DMS79 treated with DMSO at 0.1 percent for 48 hours (cell line): ENCODE data around the gene KAZN.

ENCODE experiments used
- DNase-seq: peaks from one replicate; lab custom pipeline; 2025; lab: John Stamatoyannopoulos, UW

Gene KAZN

GRCh38 chr1:14857436-14858195, 259.1 kb downstream of the KAZN start:
- no peak for DNase-seq

DNA sequence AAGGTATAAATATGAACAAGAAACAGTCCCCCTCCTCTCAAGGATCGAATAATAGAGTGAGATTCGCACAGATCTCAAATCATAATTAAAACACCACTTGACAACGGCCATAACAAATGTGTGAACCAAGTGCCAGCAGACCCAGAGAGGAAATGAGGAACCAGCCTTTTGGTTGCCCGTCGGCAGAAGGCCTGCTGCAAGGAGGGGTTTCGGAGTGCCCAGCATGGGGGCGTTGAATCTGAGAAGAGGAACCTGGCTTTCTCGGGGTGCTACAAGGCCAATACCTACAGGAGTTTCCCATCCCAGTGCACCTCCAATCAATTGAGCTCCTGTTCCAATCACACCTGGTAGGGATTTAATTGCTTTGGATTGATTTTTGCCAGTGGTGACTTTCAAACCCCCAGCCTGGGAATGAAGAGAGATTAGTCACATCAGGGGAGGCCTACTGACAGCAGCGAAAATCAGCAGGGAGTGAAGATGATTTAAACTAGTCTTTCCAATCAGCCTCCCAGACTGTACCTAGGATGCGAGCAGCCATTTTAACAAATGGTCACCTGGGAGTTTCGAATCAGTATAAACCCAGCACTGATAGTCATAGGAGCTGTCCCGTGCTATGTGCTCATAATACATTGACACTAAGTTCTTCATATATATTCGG, 263.8 kb downstream of the KAZN start:
- no peak for DNase-seq

- DNase-seq = no peak
Observed at GRCh38 chr1:14865106-14865505, 266.6 kb downstream of the KAZN start.

DNA sequence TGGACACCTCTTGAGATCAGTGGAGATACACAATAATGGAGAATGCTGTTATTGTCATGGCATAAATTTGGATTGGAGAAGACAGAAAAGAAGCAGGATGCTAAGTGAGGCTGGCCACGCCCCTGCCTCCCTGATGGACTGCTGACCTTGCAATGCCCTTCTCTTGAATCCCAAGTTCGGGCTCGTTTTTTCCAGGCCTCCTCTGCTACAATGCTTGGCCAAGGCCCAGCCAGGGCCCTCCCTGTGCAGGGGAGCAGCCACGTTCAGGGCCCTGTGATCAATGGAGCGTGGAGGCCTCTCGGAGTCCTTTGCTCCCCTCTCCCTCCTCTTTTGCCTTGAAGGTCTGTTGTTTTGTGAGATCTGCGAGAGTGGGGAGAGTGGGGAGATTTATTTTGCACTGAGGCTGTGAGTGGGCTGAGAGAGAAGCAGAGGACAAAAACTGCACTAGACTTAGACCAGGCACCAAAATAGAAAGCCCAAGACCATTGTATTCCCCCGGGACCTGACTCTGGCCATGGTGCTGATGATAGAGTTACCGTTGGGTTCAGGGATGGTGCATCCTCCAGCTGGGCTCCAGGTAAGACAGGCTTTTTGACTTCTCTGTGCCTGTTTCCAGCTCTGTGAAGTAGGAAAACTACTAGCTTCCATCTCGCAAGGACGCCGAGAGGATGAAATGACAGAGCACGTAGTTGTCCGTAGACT, 268.6 kb downstream of the KAZN start:
- peak; percentile 34 for DNase-seq

GRCh38 chr1:14869187-14869586, 270.7 kb downstream of the KAZN start:
- no peak for DNase-seq

DNA sequence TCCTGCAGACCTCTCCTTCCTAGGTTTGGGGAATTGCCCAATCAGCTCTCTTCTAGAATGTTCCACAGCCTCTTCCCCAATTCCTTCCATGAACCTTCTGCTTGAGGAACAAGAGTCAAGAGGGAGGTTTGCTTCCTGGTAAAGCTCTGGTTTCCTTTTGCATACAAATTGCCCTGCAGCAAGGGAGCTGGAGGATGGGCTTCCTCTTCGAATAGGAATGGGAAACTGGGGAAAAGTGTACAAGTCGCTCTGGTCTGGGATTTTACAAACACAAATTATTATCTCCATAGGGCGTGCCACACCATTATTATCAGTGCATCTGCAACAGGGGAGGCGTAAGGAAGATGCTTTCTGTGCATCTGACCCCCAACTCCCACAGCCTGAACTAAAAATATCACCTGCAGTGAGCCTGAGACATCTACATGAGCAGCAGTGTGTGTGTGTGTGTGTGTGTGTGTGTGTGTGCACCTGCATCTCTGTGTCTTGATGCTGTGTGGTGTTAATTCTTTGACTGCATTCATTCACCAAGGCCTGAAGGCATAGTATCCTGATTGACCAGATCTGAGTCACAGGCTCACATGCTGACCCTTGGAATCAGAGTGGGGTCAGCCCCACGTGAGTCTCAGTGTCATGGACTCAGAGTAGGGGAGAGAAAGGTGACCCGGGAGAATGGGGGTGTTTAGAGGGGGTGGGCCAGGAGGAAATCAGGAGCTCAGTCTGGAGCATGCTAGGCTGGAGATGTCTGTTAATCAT, 272.9 kb downstream of the KAZN start:
- no peak for DNase-seq

DNA sequence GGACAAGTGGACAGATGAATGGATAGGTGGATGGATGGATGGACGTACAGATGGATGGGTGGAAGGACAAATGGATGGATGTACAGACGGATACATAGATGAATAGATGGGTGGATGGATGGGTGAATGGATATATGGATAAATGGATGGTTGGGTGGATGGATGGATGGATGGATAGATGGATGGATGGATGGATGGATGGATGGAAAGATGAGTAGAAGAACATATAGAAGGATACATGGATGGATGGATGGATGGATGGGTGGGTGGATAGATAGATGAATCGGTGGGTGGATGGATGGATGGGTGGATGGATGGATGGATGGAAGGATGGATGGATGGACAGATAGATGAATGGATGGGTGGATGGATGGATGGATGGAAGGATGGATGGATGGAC, 274.3 kb downstream of the KAZN start:
- DNase-seq = no peak

DNA sequence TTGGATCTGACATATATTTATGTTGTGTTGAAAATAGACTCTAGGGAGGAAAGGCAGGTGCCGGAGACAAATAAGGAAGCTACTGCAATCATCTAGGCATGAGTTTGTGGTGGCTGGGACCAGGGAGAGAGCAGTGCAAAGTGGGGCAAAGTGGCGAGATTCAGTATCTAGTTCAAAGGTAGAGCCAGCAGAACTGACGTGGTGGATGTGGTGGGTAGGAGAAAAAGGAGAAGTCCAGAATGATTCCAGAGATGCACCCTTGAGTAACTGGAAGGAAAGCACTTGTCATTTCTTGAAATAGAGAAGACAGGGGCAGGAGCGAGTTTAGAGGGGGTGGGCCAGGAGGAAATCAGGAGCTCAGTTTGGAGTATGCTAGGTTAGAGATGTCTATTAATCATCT, 275.2 kb downstream of the KAZN start:
- no peak for DNase-seq

DNA sequence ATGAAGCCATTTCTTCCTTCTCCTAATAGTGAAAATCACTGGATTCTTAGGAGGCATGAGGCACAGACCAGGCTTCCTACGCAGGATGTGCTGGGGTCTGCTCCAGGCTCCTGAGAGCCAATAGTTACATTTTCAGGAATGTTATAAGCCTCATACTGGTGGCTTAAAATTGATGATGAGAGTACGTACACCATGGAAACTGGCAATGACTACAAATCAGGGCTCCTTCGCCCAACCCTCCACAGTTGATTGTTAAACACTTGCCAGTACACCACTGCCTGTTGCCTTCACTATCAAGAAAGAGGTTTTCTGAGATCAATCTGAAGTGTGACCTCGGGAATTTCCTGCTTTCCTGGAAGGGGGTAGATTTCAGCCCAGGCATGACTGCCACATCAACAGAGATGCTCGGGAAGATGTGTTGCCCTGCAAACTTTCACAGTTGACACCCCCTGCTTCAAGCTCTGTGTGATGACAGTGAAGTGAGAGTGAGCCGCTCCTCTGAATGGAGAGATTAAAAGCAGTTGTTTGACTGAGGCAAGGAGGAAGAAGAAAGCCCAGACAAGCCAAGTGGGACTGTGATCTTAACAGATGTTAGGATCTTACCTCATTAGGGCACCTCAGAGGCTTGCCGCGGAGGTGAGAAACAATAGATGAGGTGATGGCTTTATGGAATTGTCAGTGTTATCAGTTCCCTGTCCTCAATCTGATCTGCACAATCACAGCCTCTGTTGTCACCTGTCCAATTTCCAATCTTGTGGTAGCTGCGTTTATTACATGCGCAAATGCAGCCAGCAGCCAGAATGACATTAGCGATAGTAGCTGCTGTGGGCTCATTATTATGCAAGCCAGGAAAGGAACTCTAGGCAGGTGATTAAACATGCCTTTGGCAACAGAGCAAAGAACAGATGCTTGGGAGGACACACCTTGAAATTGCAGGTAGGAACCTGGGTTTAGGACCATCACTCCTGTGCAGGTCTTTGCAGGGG, 277.3 kb downstream of the KAZN start:
- peak; percentile 86 for DNase-seq

GRCh38 chr1:14876747-14877146, 278.3 kb downstream of the KAZN start:
- no peak for DNase-seq

- DNase-seq = no peak
Observed at GRCh38 chr1:14877224-14877623, 278.7 kb downstream of the KAZN start.

DNA sequence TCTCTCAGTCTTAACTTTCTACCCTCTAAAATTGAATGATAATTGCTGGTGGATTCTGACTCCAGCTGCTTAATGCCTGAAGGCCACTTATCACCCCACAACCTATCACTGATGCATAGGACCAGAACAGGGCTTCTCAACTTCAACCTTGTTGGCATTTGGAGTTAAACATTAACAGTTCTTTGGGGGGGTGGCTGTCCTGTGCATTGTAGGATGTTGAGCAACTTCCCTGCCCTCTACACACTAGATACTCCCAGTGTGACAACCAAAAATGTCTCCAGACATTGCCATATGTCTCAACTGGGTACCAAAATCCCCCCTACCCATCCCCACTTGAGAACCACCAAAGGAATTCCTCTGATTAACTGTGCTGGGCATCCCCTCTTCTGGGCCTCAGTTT, 279.6 kb downstream of the KAZN start:
- DNase-seq = no peak

GRCh38 chr1:14878951-14879350, 280.5 kb downstream of the KAZN start:
- DNase-seq = no peak

- no peak for DNase-seq
Observed at GRCh38 chr1:14880456-14881316, 282.2 kb downstream of the KAZN start.

- no peak for DNase-seq
Observed at GRCh38 chr1:14881775-14882672, 283.5 kb downstream of the KAZN start.

GRCh38 chr1:14884614-14885175, 286.2 kb downstream of the KAZN start:
- DNase-seq = no peak

GRCh38 chr1:14887044-14887566, 288.6 kb downstream of the KAZN start:
- DNase-seq = peak; percentile 78

DNA sequence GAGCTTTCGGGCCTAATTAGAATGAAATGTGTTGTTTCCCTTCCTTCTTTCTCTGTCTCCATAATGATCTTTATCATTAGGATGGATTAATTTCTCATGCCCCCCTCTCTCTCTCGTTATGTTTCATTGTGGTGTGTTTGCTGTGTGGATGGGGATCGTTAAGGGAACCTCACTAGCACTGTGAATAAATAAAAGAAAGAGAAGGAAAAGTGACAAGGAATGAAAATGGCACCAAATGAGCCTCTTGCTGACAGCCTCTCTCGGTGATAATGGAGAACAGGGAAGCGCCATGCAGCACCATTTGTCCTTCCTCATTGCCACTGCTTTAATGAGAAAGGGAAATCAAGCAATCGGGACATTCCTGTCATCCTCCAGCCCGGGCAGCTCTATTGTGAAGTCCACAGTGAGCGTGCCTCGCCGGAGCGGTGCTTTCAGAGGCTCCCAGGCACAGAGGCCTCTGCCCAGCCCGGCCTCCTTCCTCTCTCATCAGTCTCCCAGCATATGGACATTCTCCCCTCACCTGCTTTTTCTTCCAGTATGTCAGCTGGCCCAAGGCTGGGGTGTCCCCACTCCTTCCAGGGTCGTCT, 289.4 kb downstream of the KAZN start:
- DNase-seq = no peak
